GM12872 (cell line): Measurements from ENCODE around the gene FAM53B.

Source experiments
- TF ChIP-seq, protein P1 (sequence below): IDR thresholded peaks from 3 replicates; pipeline ENCODE4 v1.5.1; 2011; ENCODE audit warnings: low read depth, mild to moderate bottlenecking, low read length, moderate library complexity; ENCODE audit not compliant: insufficient read depth

The FAM53B gene

DNA sequence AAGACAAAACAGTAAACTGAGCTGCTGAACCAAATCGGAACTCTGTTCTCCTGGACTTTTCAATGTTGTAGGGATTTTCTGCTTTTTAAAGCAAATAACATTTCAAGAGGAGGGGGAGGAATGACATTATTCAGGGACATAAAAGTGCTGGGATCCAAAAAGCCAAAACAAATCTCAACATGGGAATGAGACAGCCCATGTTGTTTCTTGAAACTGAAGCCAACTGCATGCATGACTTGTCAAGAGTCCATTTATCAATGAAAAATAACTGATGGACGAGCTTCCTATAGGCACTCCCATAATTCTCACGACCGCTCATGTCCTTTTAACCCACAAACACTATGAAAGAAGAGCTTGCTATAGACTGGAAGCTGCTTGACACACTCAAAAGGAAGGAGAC, 27.8 kb downstream of the FAM53B start:
- TF ChIP-seq, protein P1, sequence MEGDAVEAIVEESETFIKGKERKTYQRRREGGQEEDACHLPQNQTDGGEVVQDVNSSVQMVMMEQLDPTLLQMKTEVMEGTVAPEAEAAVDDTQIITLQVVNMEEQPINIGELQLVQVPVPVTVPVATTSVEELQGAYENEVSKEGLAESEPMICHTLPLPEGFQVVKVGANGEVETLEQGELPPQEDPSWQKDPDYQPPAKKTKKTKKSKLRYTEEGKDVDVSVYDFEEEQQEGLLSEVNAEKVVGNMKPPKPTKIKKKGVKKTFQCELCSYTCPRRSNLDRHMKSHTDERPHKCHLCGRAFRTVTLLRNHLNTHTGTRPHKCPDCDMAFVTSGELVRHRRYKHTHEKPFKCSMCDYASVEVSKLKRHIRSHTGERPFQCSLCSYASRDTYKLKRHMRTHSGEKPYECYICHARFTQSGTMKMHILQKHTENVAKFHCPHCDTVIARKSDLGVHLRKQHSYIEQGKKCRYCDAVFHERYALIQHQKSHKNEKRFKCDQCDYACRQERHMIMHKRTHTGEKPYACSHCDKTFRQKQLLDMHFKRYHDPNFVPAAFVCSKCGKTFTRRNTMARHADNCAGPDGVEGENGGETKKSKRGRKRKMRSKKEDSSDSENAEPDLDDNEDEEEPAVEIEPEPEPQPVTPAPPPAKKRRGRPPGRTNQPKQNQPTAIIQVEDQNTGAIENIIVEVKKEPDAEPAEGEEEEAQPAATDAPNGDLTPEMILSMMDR, result no peak

DNA sequence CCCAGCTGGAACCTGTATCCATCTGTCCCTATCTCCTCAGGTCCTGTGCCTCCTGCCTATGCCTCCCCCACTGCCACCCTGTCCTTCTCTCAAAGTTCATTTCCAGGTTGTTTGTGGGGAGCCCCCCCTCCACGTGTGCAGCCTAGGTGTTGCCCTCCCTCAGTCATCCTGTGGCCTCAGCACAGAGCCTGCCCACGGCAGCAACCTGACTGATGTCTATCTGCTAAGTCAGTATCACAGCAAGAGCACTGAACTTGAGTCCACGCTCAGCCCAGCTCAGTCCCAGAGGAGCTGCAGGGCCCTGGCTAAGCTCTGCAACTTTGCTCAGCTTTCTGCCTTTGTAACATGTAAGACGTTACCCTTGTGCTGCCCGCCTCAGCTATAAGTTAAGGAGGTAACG, 28.7 kb downstream of the FAM53B start:
- TF ChIP-seq, protein P1, result no peak

DNA sequence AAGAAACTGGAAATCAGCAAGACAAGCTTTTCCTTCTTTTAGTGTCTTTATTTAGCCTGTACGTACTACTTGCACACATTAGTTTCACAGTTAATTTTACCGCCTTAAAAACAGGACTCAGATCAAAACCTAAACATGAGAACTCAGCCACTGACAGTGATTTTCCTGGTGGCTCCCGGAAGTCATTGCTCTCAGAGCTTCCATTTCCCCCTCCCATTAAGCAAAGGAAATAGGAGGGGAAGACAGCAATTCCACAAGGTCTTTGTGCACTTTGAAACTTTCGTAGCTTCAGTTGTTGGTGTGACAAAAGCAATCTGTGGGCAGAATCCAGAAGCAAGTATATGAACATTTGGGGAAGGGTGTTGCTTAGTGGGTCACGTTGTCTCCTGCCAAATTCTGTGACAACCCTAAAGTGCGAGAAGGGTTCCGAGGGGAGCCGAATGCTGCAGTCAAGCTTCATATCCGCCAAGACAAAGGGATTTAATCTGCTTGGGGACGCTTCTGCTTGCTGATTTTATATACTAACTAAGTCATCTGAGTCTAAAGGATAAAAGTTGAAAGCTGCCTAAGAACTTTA, 30.4 kb downstream of the FAM53B start:
- TF ChIP-seq, protein P1, result no peak

DNA sequence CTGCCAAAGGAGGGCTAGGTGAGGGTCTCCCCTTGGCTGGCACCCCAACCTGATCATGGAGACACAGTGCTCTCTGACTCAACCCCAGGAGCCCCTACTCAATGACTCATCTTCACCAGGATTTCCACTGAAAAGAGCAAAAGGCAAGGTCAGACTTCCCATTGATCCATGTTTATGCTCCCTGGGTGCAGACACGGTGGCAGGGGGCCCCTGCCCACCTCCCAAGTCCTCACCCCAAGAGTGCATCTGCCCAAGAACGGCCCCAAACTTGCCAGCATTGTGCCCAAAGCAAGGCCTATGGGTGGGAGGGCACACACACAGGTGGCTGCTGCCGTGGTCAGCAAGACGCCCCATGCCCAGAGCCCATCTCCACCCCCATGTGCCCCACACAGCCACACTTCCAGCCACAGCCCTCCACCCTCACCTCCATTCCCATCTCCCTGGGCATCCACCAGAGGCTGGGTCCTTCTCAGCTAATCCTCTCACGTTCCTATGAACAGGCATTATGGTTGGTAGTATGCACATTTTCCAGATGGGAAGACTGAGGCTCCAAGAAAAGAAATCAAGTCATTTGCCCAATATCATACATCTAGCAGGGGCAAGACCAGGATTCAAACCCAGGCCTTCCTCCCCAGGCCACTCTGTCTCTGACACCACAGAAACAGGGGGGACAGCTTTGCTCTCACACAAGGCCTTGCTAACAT, 31.3 kb downstream of the FAM53B start:
- TF ChIP-seq, protein P1, result no peak

DNA sequence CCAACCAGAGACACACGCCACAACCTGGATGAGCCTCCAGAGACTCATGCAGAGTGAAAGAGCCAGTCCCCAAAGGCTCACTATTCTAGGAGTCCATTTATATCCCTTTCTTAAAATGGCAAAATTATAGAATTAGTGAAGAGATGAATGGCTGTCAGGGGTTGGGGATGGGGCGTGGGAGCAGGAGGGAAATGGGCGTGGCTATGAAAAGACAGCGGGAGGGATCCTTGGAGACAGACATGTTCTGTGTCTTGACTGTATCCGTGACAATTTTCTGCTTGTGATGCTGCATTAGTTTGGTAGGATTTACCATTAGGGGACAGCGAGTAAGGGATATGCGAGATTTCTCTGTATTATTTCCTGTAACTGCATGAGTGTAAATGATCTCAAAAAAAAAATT, 33.0 kb downstream of the FAM53B start:
- TF ChIP-seq, protein P1, result no peak

DNA sequence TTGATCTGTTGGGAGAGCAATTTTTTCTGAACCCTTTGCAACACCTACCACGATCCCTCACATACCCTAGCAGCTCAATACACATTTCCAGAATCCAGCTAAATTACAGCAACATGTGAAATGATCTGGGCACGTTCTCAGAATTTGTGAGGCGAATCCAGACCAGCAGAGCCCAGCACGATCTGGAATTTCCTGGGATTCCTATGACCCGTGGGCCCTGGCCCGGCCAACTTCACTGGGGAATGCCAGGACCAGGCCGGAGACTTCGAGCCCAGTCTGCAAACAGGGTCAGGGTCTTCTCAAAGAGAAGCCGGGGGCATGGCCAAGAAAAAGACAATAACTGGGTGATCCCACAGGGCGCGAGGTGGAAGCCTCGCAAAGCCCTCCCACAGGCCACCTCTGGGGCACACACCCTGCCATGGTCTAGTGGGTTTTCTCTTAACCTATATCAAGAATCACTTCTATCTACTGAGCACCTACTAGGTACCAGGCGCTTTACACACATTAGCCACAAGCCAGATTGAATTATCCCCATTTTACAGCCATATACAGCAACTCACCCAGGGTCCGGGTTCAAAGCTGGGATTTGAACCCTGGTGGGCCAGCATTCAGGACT, 33.8 kb downstream of the FAM53B start:
- TF ChIP-seq, protein P1, result no peak

DNA sequence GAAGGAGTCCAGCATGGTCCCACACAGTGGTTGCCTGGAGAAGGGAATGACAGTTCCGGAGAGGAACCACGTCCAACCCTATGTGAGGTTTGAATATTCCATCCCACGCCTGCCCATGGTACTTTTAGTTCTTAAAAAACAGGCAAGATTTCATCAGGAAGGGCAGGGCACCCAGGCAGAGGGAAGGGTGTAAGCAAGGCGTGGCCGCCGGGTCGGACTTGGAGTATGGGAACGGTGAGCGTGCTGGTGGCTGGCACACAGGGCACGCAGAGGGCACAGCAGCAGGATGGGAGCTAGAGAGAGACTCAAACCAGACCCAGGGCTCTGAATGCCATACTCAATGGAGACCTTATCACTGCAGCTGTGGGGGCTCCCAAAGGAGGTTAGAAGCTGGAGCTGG, 34.3 kb downstream of the FAM53B start:
- TF ChIP-seq, protein P1, result no peak
